ENCODE measurements around the gene MEN1.

GRCh38 chr11:64854534-64855502 lies 44.5 kb upstream of the MEN1 start:
- peak in 1 of 6 experiments; percentile 17 for TF ChIP-seq CTCF (IDR thresholded peaks at IDR 0.05)
- TF ChIP-seq POLR2AphosphoS5 (IDR thresholded peaks at IDR 0.05): peak; percentile 97 to 98
- TF ChIP-seq EP300 (IDR thresholded peaks at IDR 0.05): peak in 2 of 4 donors; percentile 94 to 99

Data from upper lobe of left lung (tissue), 4 donors.